ENCODE measurements around the gene NTM. TPM values are rescaled to one million over a fixed set of nuclear protein-coding genes. Genes with fewer than 3 reads are reported as not detected.

Gene NTM
- total RNA-seq, 1 experiment from 2014 or later = 16.4 TPM

DNA sequence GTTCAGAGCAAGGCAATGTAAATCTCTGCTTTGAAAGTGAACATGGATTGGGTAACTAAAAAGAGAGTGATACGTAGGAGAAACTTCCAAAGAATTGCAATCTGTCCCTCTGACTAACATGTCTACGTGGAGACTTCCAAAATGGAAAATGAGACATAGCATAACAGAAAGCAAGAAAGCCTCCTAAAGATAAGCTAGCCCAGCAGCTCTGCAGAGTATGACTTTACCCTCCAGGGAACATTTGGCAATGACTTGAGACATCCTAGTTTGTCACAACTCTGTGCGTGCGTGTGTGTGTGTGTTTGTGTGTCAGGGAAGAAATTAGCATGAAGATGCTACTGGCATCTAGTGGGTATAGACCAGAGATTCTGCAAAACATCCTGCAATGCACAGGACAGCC is 817.4 kb downstream of the NTM start:
- CTCF ChIA-PET = interaction anchor here (0.9 to 2.5 kb wide), 5 partner anchors 10 to 753 kb away, joined by 3 to 13 read pairs (median 6); no protein-coding TSS in a partner anchor
- no peak for ATAC-seq
- no peaks in the 10 kb centered on the region for H3K36me3 Mint-ChIP-seq
- POLR2A ChIA-PET = no interaction called here
- no peaks in the 10 kb centered on the region for H3K4me1 Mint-ChIP-seq
- no peak for TF ChIP-seq GTF2I (CRISPR knock-in tag; conservative IDR thresholded peaks at IDR 0.05)
- no peak for TF ChIP-seq MYBL2 (CRISPR knock-in tag; IDR thresholded peaks at IDR 0.05)
- no peak for TF ChIP-seq ZNF281 (CRISPR knock-in tag; IDR thresholded peaks at IDR 0.05)
- no peak for TF ChIP-seq ELF4 (CRISPR knock-in tag; IDR thresholded peaks at IDR 0.05; ENCODE audit: low read depth)
- TF ChIP-seq TP53 (CRISPR knock-in tag; IDR thresholded peaks at IDR 0.05) = no peak
- TF ChIP-seq CDX4 (CRISPR knock-in tag; IDR thresholded peaks at IDR 0.05; ENCODE audit: borderline replicate concordance) = no peak
- TF ChIP-seq ZNF219 (CRISPR knock-in tag; IDR thresholded peaks at IDR 0.05; ENCODE audit: borderline replicate concordance) = no peak
- TF ChIP-seq FOXJ3 (CRISPR knock-in tag; IDR thresholded peaks at IDR 0.05; ENCODE audit: borderline replicate concordance) = no peak
- TF ChIP-seq, protein P1, sequence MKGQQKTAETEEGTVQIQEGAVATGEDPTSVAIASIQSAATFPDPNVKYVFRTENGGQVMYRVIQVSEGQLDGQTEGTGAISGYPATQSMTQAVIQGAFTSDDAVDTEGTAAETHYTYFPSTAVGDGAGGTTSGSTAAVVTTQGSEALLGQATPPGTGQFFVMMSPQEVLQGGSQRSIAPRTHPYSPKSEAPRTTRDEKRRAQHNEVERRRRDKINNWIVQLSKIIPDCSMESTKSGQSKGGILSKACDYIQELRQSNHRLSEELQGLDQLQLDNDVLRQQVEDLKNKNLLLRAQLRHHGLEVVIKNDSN (CRISPR knock-in tag; IDR thresholded peaks at IDR 0.05) = no peak
- TF ChIP-seq, protein P2, sequence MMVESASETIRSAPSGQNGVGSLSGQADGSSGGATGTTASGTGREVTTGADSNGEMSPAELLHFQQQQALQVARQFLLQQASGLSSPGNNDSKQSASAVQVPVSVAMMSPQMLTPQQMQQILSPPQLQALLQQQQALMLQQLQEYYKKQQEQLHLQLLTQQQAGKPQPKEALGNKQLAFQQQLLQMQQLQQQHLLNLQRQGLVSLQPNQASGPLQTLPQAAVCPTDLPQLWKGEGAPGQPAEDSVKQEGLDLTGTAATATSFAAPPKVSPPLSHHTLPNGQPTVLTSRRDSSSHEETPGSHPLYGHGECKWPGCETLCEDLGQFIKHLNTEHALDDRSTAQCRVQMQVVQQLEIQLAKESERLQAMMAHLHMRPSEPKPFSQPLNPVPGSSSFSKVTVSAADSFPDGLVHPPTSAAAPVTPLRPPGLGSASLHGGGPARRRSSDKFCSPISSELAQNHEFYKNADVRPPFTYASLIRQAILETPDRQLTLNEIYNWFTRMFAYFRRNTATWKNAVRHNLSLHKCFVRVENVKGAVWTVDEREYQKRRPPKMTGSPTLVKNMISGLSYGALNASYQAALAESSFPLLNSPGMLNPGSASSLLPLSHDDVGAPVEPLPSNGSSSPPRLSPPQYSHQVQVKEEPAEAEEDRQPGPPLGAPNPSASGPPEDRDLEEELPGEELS (CRISPR knock-in tag; IDR thresholded peaks at IDR 0.05) = no peak
- TF ChIP-seq NFATC4 (CRISPR knock-in tag; IDR thresholded peaks at IDR 0.05) = no peak
- no peak for TF ChIP-seq SMAD3 (CRISPR knock-in tag; IDR thresholded peaks at IDR 0.05; ENCODE audit: borderline replicate concordance)
- TF ChIP-seq HMGXB4 (CRISPR knock-in tag; IDR thresholded peaks at IDR 0.05) = no peak
- TF ChIP-seq JAZF1 (CRISPR knock-in tag; IDR thresholded peaks at IDR 0.05) = no peak
- no peak for TF ChIP-seq ARID4B (CRISPR knock-in tag; IDR thresholded peaks at IDR 0.05; ENCODE audit: borderline replicate concordance)
- TF ChIP-seq EMX1 (CRISPR knock-in tag; IDR thresholded peaks at IDR 0.05) = no peak
- H3K4me3 Mint-ChIP-seq = no peak overlapping the region
- no peak for DNase-seq (ENCODE audit: low spot score)
- H3K27me3 Mint-ChIP-seq (ENCODE audit: low read depth) = no peaks in the 10 kb centered on the region
- no peak overlapping the region for H3K27ac Mint-ChIP-seq
- H3K9me3 Mint-ChIP-seq = no peaks in the 10 kb centered on the region
